ENCODE measurements around the gene SPRTN. TPM values are rescaled to one million over a fixed set of nuclear protein-coding genes. Genes with fewer than 3 reads are reported as not detected.

The SPRTN gene
- total RNA-seq, 4 donors from 2014 or later: 8.7 to 15.1 (median 10.7) TPM

DNA sequence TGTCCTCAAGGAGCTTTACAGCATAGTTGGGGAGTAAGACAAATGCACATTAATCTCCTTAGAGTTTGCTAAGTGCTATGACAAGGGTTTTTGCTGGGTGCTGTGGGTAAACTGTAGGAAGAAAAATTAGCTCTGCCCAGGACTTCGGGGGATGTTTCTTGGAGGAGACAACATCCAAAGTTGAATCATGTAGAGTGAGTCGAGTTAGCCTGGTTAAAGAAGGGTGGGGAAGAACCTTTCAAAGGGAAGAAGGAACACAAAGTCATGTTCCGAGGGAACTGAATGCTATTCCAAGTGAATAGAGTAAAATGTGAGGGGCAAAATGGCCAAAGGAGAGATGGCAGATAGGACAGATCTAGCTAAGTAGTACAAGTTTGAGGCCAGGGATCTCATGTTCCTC, 17.1 kb downstream of the SPRTN start:
- Histone ChIP-seq H3K36me3 (peaks cover 0 to 21% of the 10 kb centered on the region in 2 donors), H3K4me1 (peaks cover 23% of the 10 kb centered on the region in 2 donors), H3K4me3 (no peak overlapping the region), H3K27me3 (no peaks in the 10 kb centered on the region), H3K9me3 (no peaks in the 10 kb centered on the region), H3K27ac (peak overlapping the region; percentile 27 to 87 (median 64))
- in situ Hi-C loops (cut with MboI; ENCODE audit: low sequenced_read_pairs in 4 of 4): loop anchor here in 2 of 4 donors (5.0 to 10.0 kb wide), 2 partner anchors 242 to 250 kb away; no protein-coding TSS in a partner anchor
- ATAC-seq: no peak
- DNase-seq: no peak
- intact Hi-C loops (cut with DNase I; ENCODE audit: low total_unique reads): loop anchor here (2.0 kb wide), 1 partner anchor 16 kb away; the partner anchor contains the start of gene SPRTN
- TF ChIP-seq POLR2A (IDR thresholded peaks at IDR 0.05) (no peak), CTCF (IDR thresholded peaks at IDR 0.05 in 4 of 5, conservative IDR thresholded peaks at IDR 0.05 in 1 of 5) (no peak)

- ATAC-seq (no peak), DNase-seq (no peak)
- Histone ChIP-seq H3K27me3 (no peaks in the 10 kb centered on the region), H3K4me1 (peaks cover 28 to 31% of the 10 kb centered on the region in 2 donors), H3K27ac (peak overlapping the region; percentile 76 to 87 (median 82)), H3K36me3 (peaks cover 0 to 17% of the 10 kb centered on the region in 2 donors), H3K4me3 (no peak overlapping the region), H3K9me3 (no peaks in the 10 kb centered on the region)
- intact Hi-C loops (cut with DNase I; ENCODE audit: low total_unique reads): no loop called here
- in situ Hi-C loops (cut with MboI; ENCODE audit: low sequenced_read_pairs in 4 of 4): loop anchor here in 2 of 4 donors (5.0 to 10.0 kb wide), 2 partner anchors 240 to 248 kb away; no protein-coding TSS in a partner anchor
- no peak for TF ChIP-seq POLR2A (IDR thresholded peaks at IDR 0.05)
- no peak for TF ChIP-seq CTCF (IDR thresholded peaks at IDR 0.05 in 4 of 5, conservative IDR thresholded peaks at IDR 0.05 in 1 of 5)
These were observed 19.2 kb downstream of the SPRTN start for GRCh38 chr1:231357187-231357772.

- peak; percentile 75 to 78 for ATAC-seq
- peak overlapping the region in 1 of 4 donors; percentile 10 for H3K4me3 ChIP-seq
- peak overlapping the region; percentile 76 to 87 (median 82) for H3K27ac ChIP-seq
- no peaks in the 10 kb centered on the region for H3K9me3 ChIP-seq
- intact Hi-C loops (cut with DNase I; ENCODE audit: low total_unique reads) (loop anchor here (1.0 to 2.0 kb wide), 5 partner anchors 53 to 245 kb away; partner anchors contain the start of gene TSNAX), in situ Hi-C loops (cut with MboI; ENCODE audit: low sequenced_read_pairs in 4 of 4) (loop anchor here in 2 of 4 donors (5.0 to 10.0 kb wide), 2 partner anchors 239 to 247 kb away; no protein-coding TSS in a partner anchor)
- peak; percentile 63 to 68 for DNase-seq
- no peaks in the 10 kb centered on the region for H3K27me3 ChIP-seq
- H3K36me3 ChIP-seq: peaks cover 0 to 18% of the 10 kb centered on the region in 2 donors
- H3K4me1 ChIP-seq: peaks cover 28 to 34% of the 10 kb centered on the region in 2 donors
- TF ChIP-seq CTCF (IDR thresholded peaks at IDR 0.05 in 4 of 5, conservative IDR thresholded peaks at IDR 0.05 in 1 of 5) (peak; percentile 75 to 85 (median 81)), POLR2A (IDR thresholded peaks at IDR 0.05) (peak in 1 of 2 donors; percentile 43)
These were observed 19.8 kb downstream of the SPRTN start for GRCh38 chr1:231357831-231358354.

DNA sequence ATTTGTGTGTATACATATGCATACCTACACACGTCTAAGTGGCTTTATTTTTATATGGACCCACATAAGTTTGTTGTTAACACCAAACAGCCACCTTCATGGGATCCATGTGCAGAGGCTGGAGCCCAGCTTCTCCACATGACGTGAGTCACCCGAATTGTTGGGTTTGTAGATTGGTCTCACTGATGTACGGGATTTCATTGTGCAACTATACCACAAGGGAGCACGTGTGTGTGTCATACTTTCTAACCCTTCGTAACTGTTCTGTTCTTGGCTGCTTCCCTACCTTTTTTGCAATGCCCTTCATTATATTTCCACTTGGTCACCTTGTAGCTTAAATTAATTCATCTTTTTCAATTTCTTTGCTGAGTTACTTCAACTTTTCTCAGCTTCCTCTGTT, 21.0 kb downstream of the SPRTN start:
- no peaks in the 10 kb centered on the region for H3K9me3 ChIP-seq
- TF ChIP-seq POLR2A (IDR thresholded peaks at IDR 0.05) (peak; percentile 44 to 55), CTCF (IDR thresholded peaks at IDR 0.05 in 4 of 5, conservative IDR thresholded peaks at IDR 0.05 in 1 of 5) (no peak)
- in situ Hi-C loops (cut with MboI; ENCODE audit: low sequenced_read_pairs in 4 of 4): loop anchor here in 2 of 4 donors (5.0 to 10.0 kb wide), 2 partner anchors 238 to 246 kb away; no protein-coding TSS in a partner anchor
- H3K4me1 ChIP-seq: peaks cover 32 to 45% of the 10 kb centered on the region in 2 donors
- no peaks in the 10 kb centered on the region for H3K27me3 ChIP-seq
- peak; percentile 85 to 87 for DNase-seq
- intact Hi-C loops (cut with DNase I; ENCODE audit: low total_unique reads): loop anchor here (1.0 to 2.0 kb wide), 4 partner anchors 23 to 170 kb away; partner anchors contain the start of gene TSNAX
- peak overlapping the region; percentile 76 to 87 (median 82) for H3K27ac ChIP-seq
- peaks cover 0 to 22% of the 10 kb centered on the region in 2 donors for H3K36me3 ChIP-seq
- H3K4me3 ChIP-seq: no peak overlapping the region
- ATAC-seq: peak; percentile 88 to 92
